ENCODE measurements around the gene MYLK.
A peak's percentile ranks its signal among the peaks of the same experiment; 100 is the strongest.
"Not testable (repeated sequence)": the region's sequence is repeated elsewhere in the genome, so short reads cannot be mapped to it uniquely, and the experiment has no call there.

MYLK gene

DNA sequence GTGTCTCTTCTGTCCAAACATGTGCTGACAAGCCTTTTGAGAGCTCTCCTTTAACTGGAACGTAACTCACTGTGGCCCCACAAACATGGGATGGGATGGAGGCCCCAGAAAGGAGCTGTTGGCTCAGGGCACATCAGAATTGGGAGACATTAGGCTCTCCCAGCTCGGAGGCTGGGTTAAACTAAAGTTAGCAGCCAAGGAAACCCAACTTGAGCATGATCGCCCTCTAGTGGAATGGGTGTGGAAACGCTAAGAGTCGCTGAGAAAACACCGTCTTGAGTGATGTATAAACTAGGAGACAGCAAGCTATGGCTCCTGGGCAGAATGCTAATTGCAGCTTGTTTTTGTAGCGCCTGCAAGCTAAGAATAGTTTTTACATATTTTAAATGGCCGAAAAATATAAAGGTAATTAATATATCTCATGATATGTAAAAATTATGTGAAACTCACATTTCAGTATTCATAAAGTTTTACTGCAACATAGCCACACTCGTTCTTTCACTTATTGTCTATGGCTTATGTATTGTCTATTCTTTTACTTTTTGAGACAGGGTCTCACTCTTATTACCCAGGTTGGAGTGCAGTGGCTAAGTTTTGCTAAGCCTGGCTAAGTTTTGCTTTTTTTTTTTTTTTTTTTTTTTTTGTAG is 160.5 kb downstream of the MYLK start:
- DNase-seq (ENCODE audit: low read depth in 2 of 2), result peak in 1 of 2 donors; percentile 25

GRCh38 chr3:123723070-123723469 is 161.1 kb downstream of the MYLK start:
- no peak for DNase-seq (ENCODE audit: low read depth in 2 of 2)

DNA sequence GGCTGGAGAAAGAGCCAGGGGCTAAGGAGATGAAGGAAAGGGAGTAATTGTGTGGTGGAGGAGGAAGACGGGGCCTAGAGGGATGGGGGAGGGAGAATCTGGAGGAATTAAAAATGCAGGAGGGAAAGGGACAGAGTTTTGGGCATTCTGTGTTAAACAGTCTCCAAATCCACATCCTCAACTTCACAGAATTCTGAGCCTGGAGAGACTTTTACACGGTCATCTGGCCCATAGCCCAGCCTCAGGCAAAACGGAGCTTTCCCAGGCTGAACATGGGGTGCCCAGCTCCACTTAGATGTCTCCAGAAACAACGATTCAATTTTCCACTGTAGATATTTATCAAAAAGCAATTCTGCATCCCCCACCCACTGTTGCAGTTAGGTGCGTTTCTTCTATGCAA is 161.7 kb downstream of the MYLK start:
- no peak for DNase-seq (ENCODE audit: low read depth in 2 of 2)

DNA sequence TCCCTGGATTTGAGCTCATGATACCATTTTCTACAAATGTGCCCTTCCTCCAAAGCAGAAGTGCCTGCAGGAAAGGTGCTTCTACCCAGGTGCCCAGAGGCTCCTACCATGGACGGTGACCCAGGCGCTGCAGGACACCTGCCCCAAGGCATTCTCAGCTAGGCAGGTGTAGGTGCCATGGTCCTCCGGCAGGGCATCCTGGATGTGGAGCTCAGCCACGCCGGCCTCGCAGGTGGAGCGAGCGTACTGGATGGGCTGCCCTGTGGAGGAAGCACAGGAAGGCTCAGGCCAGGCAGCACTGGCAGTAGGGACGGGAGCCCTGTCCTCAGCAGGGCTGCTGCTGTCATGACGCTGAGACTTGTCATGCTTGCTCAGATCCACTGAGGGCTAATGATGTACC is 162.1 kb downstream of the MYLK start:
- DNase-seq (ENCODE audit: low read depth in 2 of 2), result no peak

DNA sequence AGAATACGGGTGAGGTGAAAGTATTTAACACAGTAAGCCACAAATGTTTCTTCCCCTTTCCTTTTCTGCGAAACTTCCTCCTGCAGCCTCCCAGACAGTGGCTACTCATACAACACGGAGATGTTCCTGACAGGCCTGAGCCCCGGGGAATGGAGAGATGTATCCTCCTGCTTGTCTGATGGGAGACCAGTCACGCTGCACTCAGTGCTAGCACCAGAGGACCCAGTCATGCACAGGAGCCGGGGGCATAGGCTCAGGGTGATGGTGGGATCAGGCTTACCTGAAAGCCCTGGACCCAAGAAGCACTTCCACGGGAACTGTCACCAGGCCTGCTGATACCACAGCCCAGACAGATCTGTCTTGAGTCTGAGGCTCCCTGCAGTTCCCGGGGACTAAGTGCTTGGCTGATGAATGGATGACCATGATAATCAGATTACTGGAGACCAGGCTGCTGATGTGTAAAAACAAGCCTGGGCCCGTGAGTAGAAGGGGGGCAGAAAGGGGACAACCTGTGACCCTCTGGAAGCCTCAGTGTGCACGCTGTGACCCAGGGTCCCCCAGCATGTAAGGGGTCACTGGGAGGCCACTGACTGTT is 162.9 kb downstream of the MYLK start:
- DNase-seq (ENCODE audit: low read depth in 2 of 2), result not testable (repeated sequence)

DNA sequence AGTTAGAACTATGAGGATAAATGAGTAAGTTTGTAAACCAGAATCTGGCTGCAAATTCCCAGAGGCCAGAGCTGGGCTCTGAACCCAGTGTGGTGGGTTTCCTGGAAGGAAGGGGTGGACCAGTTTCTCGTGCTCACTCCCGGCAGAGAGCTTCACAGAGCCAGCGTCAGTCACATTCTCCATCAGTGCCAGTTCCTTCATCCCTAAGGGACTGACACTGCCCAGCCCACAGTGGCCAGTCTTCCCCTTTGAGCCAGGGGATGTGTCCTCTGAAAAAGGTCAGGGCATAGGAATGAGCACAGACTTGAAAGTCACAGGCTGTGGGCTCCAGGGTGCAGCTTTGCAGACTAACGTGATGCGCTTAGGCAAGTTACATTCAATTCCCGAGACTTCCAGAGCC is 163.5 kb downstream of the MYLK start:
- DNase-seq (ENCODE audit: low read depth in 2 of 2), result no peak

DNA sequence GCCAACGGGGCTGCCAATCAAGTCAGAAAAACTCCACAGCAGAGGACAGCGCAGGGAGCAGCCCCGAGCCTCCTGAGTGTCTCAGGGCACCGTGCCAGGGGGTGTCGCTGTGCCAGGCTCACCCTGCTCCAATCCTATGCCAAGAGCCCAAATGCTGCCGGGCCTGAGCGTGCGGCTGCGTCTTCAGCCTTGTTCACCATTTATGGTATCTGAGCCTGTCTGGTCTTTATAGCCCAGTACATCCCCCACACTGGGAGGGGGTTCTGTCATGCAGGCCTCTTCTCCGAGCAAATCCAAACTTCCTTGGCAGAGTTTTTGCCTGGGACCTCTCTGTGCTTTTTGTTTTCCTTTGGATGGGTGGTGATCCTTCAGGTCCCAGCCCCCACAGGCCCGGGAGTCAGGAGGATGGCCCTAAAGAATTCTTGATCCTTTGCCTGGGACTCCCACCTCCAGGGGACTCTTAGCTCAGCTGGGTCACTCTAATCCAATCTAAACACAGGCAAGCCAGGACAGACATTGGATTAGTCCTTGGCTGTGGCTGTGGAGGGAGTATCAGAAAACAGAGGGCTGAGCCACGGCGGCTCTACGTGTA is 164.2 kb downstream of the MYLK start:
- no peak for DNase-seq (ENCODE audit: low read depth in 2 of 2)

- DNase-seq (ENCODE audit: low read depth in 2 of 2), result not testable (repeated sequence)
Measured at GRCh38 chr3:123719061-123719756, 164.9 kb downstream of the MYLK start.

GRCh38 chr3:123718108-123718507 is 166.0 kb downstream of the MYLK start:
- no peak for DNase-seq (ENCODE audit: low read depth in 2 of 2)

GRCh38 chr3:123717451-123717850 is 166.7 kb downstream of the MYLK start:
- DNase-seq (ENCODE audit: low read depth in 2 of 2), result not testable (repeated sequence)

GRCh38 chr3:123716411-123716810 is 167.7 kb downstream of the MYLK start:
- DNase-seq (ENCODE audit: low read depth in 2 of 2), result no peak

GRCh38 chr3:123713211-123713610 is 170.9 kb downstream of the MYLK start:
- no peak for DNase-seq (ENCODE audit: low read depth in 2 of 2)

GRCh38 chr3:123712077-123712860 is 171.9 kb downstream of the MYLK start:
- DNase-seq (ENCODE audit: low read depth in 2 of 2), result no peak

- no peak for DNase-seq (ENCODE audit: low read depth in 2 of 2)
Measured at GRCh38 chr3:123711356-123711755, 172.8 kb downstream of the MYLK start.

GRCh38 chr3:123708531-123708930 is 175.6 kb downstream of the MYLK start:
- DNase-seq (ENCODE audit: low read depth in 2 of 2), result no peak

DNA sequence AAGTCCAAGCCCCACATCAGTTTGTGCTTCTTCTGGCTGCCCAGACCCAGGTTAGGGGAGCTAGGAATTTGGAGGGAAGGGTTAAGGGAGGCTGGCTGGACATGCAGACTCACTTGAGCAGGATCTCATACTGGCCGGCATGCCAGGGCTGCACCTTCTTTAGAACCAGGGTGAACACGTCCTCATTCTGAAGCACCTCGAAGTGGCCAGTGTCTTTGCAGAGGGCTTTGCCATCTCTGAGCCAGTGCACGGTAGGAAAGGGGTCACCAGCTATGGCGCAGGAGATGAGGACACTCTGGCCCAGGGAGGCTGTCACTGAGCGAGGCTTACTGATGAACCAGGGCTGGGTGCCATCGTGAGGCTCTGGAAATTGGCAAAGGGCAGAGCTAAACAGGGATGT is 176.5 kb downstream of the MYLK start:
- not testable (repeated sequence) for DNase-seq (ENCODE audit: low read depth in 2 of 2)

- no peak for DNase-seq (ENCODE audit: low read depth in 2 of 2)
Measured at GRCh38 chr3:123706871-123707270, 177.3 kb downstream of the MYLK start.

DNA sequence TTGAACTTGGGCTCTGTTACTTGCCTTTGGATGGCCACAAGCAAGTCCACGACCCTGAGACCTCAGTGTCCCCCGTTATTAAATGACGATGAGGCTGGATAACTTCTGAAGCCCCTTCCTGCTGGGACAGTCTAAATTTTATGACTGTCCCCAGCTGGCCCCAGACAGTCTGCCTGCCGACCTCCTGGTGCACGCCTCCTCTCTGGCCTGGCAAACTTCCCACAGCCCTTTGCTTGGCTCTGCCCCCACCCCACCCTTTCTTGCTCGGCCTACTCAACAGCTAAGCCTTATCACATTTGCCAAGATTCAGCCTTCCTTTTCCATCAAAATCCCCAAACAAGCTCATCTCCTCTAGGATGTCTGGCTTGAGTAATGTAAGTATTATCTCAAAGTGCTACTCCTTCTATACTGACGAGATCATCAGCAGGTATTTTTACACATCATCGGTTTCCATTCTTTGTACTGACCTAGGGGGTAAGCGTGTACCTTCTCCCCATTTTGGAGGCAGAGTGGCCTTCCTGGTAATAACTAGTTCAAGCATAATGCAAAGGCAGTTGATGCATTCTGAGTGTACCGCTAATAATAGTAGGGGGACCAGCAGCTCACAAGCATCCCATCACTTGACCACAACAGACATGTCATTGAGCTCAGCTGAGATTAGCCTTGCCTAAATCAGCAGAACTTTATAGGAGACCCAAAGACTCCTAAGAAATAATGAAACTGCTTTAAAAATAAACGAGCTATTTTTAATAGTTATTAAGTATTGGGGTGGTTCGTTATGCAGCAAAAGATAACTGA is 178.4 kb downstream of the MYLK start:
- DNase-seq (ENCODE audit: low read depth in 2 of 2), result no peak

DNA sequence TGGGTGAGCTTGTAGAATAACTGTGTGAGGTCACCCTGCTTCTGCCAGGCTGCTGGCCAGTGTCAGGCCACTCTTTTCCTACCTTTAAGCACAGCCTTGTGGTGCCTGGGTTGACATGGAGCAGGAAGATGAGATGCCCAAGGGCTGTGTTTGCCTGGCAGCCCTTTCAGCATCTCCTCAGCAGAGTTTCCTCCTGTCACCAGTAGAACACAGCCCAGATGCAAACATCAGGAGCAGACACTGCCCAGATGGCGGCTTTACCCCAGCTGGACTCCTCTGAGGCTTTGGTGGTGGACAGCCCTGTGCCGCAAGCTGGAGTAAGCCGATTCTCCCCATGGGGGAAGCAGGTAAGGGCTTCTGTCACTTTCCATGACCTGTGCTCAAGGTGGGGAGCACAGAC is 180.5 kb downstream of the MYLK start:
- not testable (repeated sequence) for DNase-seq (ENCODE audit: low read depth in 2 of 2)

- DNase-seq (ENCODE audit: low read depth in 2 of 2), result no peak
Measured at GRCh38 chr3:123702720-123703119, 181.4 kb downstream of the MYLK start.

GRCh38 chr3:123702057-123702456 is 182.1 kb downstream of the MYLK start:
- not testable (repeated sequence) for DNase-seq (ENCODE audit: low read depth in 2 of 2)
